Chondrocyte (in vitro differentiated cells): ENCODE data around the gene IQCK. TPM values are rescaled to one million over a fixed set of nuclear protein-coding genes. Genes with fewer than 3 reads are reported as not detected.

Source experiments
- DNase-seq: peaks from one replicate; pipeline ENCODE4 v3.0.0; 2021; ENCODE audit warnings: mixed read lengths, low spot score
- H3K27ac Mint-ChIP-seq: one replicate; pipeline ENCODE4 v1.8.0; 2021; ENCODE audit warnings: mild to moderate bottlenecking, moderate library complexity, mixed read lengths; ENCODE audit not compliant: unreplicated experiment
- H3K27me3 Mint-ChIP-seq: 2 replicates; pipeline ENCODE4 v1.8.0; 2021; ENCODE audit warnings: low read depth, mixed read lengths
- H3K36me3 Mint-ChIP-seq: 2 replicates; pipeline ENCODE4 v1.8.0; 2021; ENCODE audit warnings: low read depth, mixed read lengths
- H3K4me1 Mint-ChIP-seq: 2 replicates; pipeline ENCODE4 v1.8.0; 2021; ENCODE audit warnings: low read depth, mild to moderate bottlenecking, mixed read lengths
- H3K4me3 Mint-ChIP-seq: one replicate; pipeline ENCODE4 v1.8.0; 2021; ENCODE audit warnings: mild to moderate bottlenecking, moderate library complexity, mixed read lengths; ENCODE audit not compliant: unreplicated experiment
- H3K9me3 Mint-ChIP-seq: 2 replicates; pipeline ENCODE4 v1.8.0; 2021; ENCODE audit warnings: low read depth, mixed read lengths
- total RNA-seq: library from RNA; stranded (reverse); gene quantifications from 3 replicates; pipeline ENCODE4 v1.2.1, GENCODE V29; 2021
- TF ChIP-seq, protein P1 (sequence below): fragments of 200-600 bp; sonication (generic); IDR thresholded peaks from 2 replicates; pipeline ENCODE4 v1.5.0; 2021; ENCODE audit warnings: antibody characterized with exemption, mild to moderate bottlenecking, moderate library complexity

Gene IQCK
- total RNA-seq, 1 donor from 2014 or later: 3.8 TPM

DNA sequence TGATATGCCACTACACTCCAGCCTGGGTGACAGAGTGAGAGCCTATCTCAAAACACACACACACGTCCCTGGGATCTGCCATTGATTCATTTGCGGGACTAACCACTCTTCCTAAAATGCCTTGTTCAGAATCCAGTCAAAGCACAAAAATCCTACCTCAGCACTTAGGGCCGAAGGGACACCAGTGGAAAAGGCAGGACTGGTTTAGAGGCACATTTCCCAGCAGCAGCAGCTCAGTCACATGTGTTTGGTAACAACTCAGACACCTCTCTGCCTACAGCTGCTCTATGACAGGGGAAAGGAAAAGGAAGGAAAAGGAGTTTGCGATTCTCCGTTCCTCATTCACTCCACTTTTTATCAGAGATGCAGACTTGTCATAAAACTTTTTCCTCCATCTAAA, 12.2 kb upstream of the IQCK start:
- DNase-seq: no peak
- Mint-ChIP-seq H3K4me1 (peaks cover 16% of the 10 kb centered on the region), H3K27me3 (no peaks in the 10 kb centered on the region), H3K36me3 (peaks cover 27% of the 10 kb centered on the region), H3K9me3 (no peaks in the 10 kb centered on the region), H3K27ac (no peak overlapping the region), H3K4me3 (no peak overlapping the region)
- TF ChIP-seq, protein P1, sequence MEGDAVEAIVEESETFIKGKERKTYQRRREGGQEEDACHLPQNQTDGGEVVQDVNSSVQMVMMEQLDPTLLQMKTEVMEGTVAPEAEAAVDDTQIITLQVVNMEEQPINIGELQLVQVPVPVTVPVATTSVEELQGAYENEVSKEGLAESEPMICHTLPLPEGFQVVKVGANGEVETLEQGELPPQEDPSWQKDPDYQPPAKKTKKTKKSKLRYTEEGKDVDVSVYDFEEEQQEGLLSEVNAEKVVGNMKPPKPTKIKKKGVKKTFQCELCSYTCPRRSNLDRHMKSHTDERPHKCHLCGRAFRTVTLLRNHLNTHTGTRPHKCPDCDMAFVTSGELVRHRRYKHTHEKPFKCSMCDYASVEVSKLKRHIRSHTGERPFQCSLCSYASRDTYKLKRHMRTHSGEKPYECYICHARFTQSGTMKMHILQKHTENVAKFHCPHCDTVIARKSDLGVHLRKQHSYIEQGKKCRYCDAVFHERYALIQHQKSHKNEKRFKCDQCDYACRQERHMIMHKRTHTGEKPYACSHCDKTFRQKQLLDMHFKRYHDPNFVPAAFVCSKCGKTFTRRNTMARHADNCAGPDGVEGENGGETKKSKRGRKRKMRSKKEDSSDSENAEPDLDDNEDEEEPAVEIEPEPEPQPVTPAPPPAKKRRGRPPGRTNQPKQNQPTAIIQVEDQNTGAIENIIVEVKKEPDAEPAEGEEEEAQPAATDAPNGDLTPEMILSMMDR: no peak

- TF ChIP-seq, protein P1: no peak
- Mint-ChIP-seq H3K9me3 (no peaks in the 10 kb centered on the region), H3K4me1 (peaks cover 8% of the 10 kb centered on the region), H3K4me3 (no peak overlapping the region), H3K27ac (no peak overlapping the region), H3K36me3 (peaks cover 27% of the 10 kb centered on the region), H3K27me3 (no peaks in the 10 kb centered on the region)
- no peak for DNase-seq
Observed at GRCh38 chr16:19706846-19707245, 11.2 kb upstream of the IQCK start.

GRCh38 chr16:19707569-19708295, 10.3 kb upstream of the IQCK start:
- TF ChIP-seq, protein P1: no peak
- Mint-ChIP-seq H3K27me3 (no peaks in the 10 kb centered on the region), H3K4me1 (peaks cover 8% of the 10 kb centered on the region), H3K27ac (no peak overlapping the region), H3K36me3 (peaks cover 25% of the 10 kb centered on the region), H3K9me3 (no peaks in the 10 kb centered on the region), H3K4me3 (no peak overlapping the region)
- DNase-seq: no peak

- H3K9me3 Mint-ChIP-seq: no peaks in the 10 kb centered on the region
- no peak overlapping the region for H3K27ac Mint-ChIP-seq
- TF ChIP-seq, protein P1: no peak
- H3K27me3 Mint-ChIP-seq: no peaks in the 10 kb centered on the region
- H3K36me3 Mint-ChIP-seq: peaks cover 21% of the 10 kb centered on the region
- no peak overlapping the region for H3K4me3 Mint-ChIP-seq
- H3K4me1 Mint-ChIP-seq: peaks cover 8% of the 10 kb centered on the region
- DNase-seq: no peak
Observed at GRCh38 chr16:19708296-19709205, 9.5 kb upstream of the IQCK start.

GRCh38 chr16:19709381-19710136, 8.5 kb upstream of the IQCK start:
- peaks cover 6% of the 10 kb centered on the region for H3K4me1 Mint-ChIP-seq
- H3K4me3 Mint-ChIP-seq: no peak overlapping the region

More at GRCh38 chr16:19709381-19710136, 8.5 kb upstream of the IQCK start:
- no peak for DNase-seq
- Mint-ChIP-seq H3K9me3 (no peaks in the 10 kb centered on the region), H3K27ac (peak overlapping the region; percentile 10), H3K27me3 (no peaks in the 10 kb centered on the region), H3K36me3 (peaks cover 19% of the 10 kb centered on the region)
- TF ChIP-seq, protein P1: no peak
